Measurements from ENCODE around the gene TMEM31. TPM values are rescaled to one million over a fixed set of nuclear protein-coding genes. Genes with fewer than 3 reads are reported as not detected.
"Not testable (repeated sequence)": the region's sequence is repeated elsewhere in the genome, so short reads cannot be mapped to it uniquely, and the experiment has no call there.

Gene TMEM31
- total and polyA plus RNA-seq, 2 experiments from 2014 or later = 0.60 TPM; not detected in 1

GRCh38 chrX:103758555-103758954, 47.8 kb downstream of the TMEM31 start (continued):
- no peak for TF ChIP-seq POLR2AphosphoS5 (IDR thresholded peaks at IDR 0.05; ENCODE audit: low read depth)
- no peak for TF ChIP-seq ZNF114 (CRISPR knock-in tag; IDR thresholded peaks at IDR 0.05)
- no peak for TF ChIP-seq CTCF (conservative IDR thresholded peaks at IDR 0.05; ENCODE audit: low read depth in 2 of 2)
- no peak for TF ChIP-seq REST (IDR thresholded peaks at IDR 0.05; ENCODE audit: unreplicated experiment)
- no peak for TF ChIP-seq CREB1 (CRISPR knock-in tag; IDR thresholded peaks at IDR 0.05; ENCODE audit: low read depth)
- TF ChIP-seq ZNF331 (CRISPR knock-in tag; IDR thresholded peaks at IDR 0.05; ENCODE audit: low read depth) = no peak
- no peak for TF ChIP-seq STAT1 (IDR thresholded peaks at IDR 0.05; ENCODE audit: unreplicated experiment)
- no peak for TF ChIP-seq ETS1 (IDR thresholded peaks at IDR 0.05)
- TF ChIP-seq NANOG (IDR thresholded peaks at IDR 0.05; ENCODE audit: borderline replicate concordance) = no peak
- TF ChIP-seq EZH2 (IDR thresholded peaks at IDR 0.05; ENCODE audit: low read depth, unreplicated experiment) = no peak
- no peak for TF ChIP-seq EZH2phosphoT487 (IDR thresholded peaks at IDR 0.05; ENCODE audit: unreplicated experiment)

- DNase-seq (ENCODE audit: low spot score); H3K27ac ChIP-seq (ENCODE audit: low read depth); H3K27me3 ChIP-seq (ENCODE audit: insufficient read depth); H3K9me2 ChIP-seq (ENCODE audit: insufficient read depth); H3K9me3 Mint-ChIP-seq; H4K20me1 ChIP-seq (replicated peaks; ENCODE audit: insufficient read depth); H3K79me2 ChIP-seq (replicated peaks; ENCODE audit: insufficient read depth); ATAC-seq; H3F3A ChIP-seq (replicated peaks; ENCODE audit: low read depth); H3K36me3 ChIP-seq (ENCODE audit: insufficient read depth); H3K4me2 ChIP-seq; H3K4me3 ChIP-seq; H2AFZ ChIP-seq: not testable (repeated sequence)
- peaks cover 82% of the 10 kb centered on the region for H3K4me1 Mint-ChIP-seq
- H3K4me1 ChIP-seq (ENCODE audit: insufficient read depth) = peaks cover 17% of the 10 kb centered on the region
- peak overlapping the region; percentile 39 for H3K27ac Mint-ChIP-seq
- peaks cover 14% of the 10 kb centered on the region for H3K27me3 Mint-ChIP-seq (ENCODE audit: insufficient read depth, low read depth, poor library complexity)
- peak overlapping the region; percentile 14; the same call in 1 of the 3 replicates for H3K4me3 Mint-ChIP-seq
- H3K36me3 Mint-ChIP-seq (ENCODE audit: low read depth) = peaks cover 47% of the 10 kb centered on the region
Observed at GRCh38 chrX:103763541-103763940, 52.8 kb downstream of the TMEM31 start.

Other genes starting within 250 kb of the TMEM31 start
- gene RAB40A, start 191.4 kb upstream of the TMEM31 start, total RNA-seq (2014; rRNA removed; shearing (Covaris generic)) = not detected in 2 replicates
- gene RAB40A, start 191.4 kb upstream of the TMEM31 start, polyA plus RNA-seq (2016; fragmentation: Nextera tagmentation; extraction: Ambion mirVana) = 1.1 and 2.0 TPM in 2 replicates
- gene TCEAL4, start 125.4 kb upstream of the TMEM31 start, total RNA-seq (2014; rRNA removed; shearing (Covaris generic)) = 18.0 and 25.4 TPM in 2 replicates
- 125 and 148 TPM in 2 replicates for gene TCEAL4, start 125.4 kb upstream of the TMEM31 start, polyA plus RNA-seq (2016; fragmentation: Nextera tagmentation; extraction: Ambion mirVana)
- 5.0 and 5.2 TPM in 2 replicates for gene TCEAL3, start 102.9 kb upstream of the TMEM31 start, total RNA-seq (2014; rRNA removed; shearing (Covaris generic))
- 30.6 and 31.1 TPM in 2 replicates for gene TCEAL3, start 102.9 kb upstream of the TMEM31 start, polyA plus RNA-seq (2016; fragmentation: Nextera tagmentation; extraction: Ambion mirVana)
- gene TCEAL1, start 81.9 kb upstream of the TMEM31 start, total RNA-seq (2014; rRNA removed; shearing (Covaris generic)) = 5.8 and 10.9 TPM in 2 replicates
- gene TCEAL1, start 81.9 kb upstream of the TMEM31 start, polyA plus RNA-seq (2016; fragmentation: Nextera tagmentation; extraction: Ambion mirVana) = 8.8 and 11.0 TPM in 2 replicates
- gene MORF4L2, start 24.2 kb upstream of the TMEM31 start, total RNA-seq (2014; rRNA removed; shearing (Covaris generic)) = 269 and 311 TPM in 2 replicates
- 297 and 315 TPM in 2 replicates for gene MORF4L2, start 24.2 kb upstream of the TMEM31 start, polyA plus RNA-seq (2016; fragmentation: Nextera tagmentation; extraction: Ambion mirVana)
- gene PLP1, start 65.9 kb downstream of the TMEM31 start, total RNA-seq (2014; rRNA removed; shearing (Covaris generic)) = 49.9 and 66.9 TPM in 2 replicates
- 30.2 and 36.9 TPM in 2 replicates for gene PLP1, start 65.9 kb downstream of the TMEM31 start, polyA plus RNA-seq (2016; fragmentation: Nextera tagmentation; extraction: Ambion mirVana)
- 0.28 and 0.78 TPM in 2 replicates for gene RAB9B, start 121.3 kb downstream of the TMEM31 start, total RNA-seq (2014; rRNA removed; shearing (Covaris generic))
- gene RAB9B, start 121.3 kb downstream of the TMEM31 start, polyA plus RNA-seq (2016; fragmentation: Nextera tagmentation; extraction: Ambion mirVana) = 0.07 and 0.24 TPM in 2 replicates

All from GM23338 (cell line).